H1 (cell line): ENCODE data around the gene ZNF524. TPM values are rescaled to one million over a fixed set of nuclear protein-coding genes. Genes with fewer than 3 reads are reported as not detected.

ENCODE experiments used
- ATF3 ChIP-seq: IDR thresholded peaks from 2 replicates; pipeline ENCODE4 v1.6.1; 2011; ENCODE audit warnings: low read depth, mild to moderate bottlenecking, low read length; ENCODE audit not compliant: insufficient read depth
- NANOG ChIP-seq: IDR thresholded peaks from 2 replicates; pipeline ENCODE4 v1.6.1; 2011; ENCODE audit warnings: low read length, low read depth, mild to moderate bottlenecking, inconsistent platforms; ENCODE audit not compliant: insufficient read depth, poor library complexity, severe bottlenecking
- polyA plus RNA-seq, 7 experiments: library from polyadenylated mRNA; depleted of rRNA in 3 of 7; stranded (reverse) in 5 of 7; unstranded in 2 of 7; fragments of >200 nt in 5 of 7; fragments of 200-250 nt in 2 of 7; gene quantifications; 1 replicate in 5 of 7; 2 replicates in 1 of 7; 4 replicates in 1 of 7; pipeline versions ENCODE4 v1.2.1 to v1.2.3, GENCODE V29; 2011 to 2013; ENCODE audit warnings: missing spikeins in 2 of 7, mixed read lengths in 2 of 7
- total RNA-seq: library from RNA; stranded (reverse); fragmentation: NEBNext Ultra II Directional; extraction: Animal tissue kit (Norgen Biotek cat#: 25700); gene quantifications from 2 replicates; pipeline ENCODE4 v1.2.1, GENCODE V29; 2021

The ZNF524 gene
- total and polyA plus RNA-seq, 2 of the 8 experiments (the other 6 are each of a cell fraction or from before 2014, with no cell fraction given), result 4.4 to 4.7 TPM

- TF ChIP-seq NANOG (no peak), ATF3 (no peak)
These were observed 23.5 kb downstream of the ZNF524 start (continued) for GRCh38 chr19:55623561-55623960.
